PC-9 (cell line): Measurements from ENCODE around the gene XRCC3. TPM values are rescaled to one million over a fixed set of nuclear protein-coding genes. Genes with fewer than 3 reads are reported as not detected.

Experiments used
- BruUV-seq: library from RNA; stranded (reverse); fragments of 400-500 nt; replicated peaks from 2 replicates; lab custom pipeline; 2021; lab: Mats Ljungman, UMichigan
- CTCF ChIA-PET: fragments of 300-600 bp; sonication (Branson Sonifier 250); formaldehyde crosslinking; loops from one replicate; lab custom pipeline; 2022; ENCODE audit warnings: antibody characterized with exemption; lab: Charles Lee
- POLR2A ChIA-PET: fragments of 300-600 bp; sonication (Branson Sonifier 250); formaldehyde crosslinking; loops from one replicate; lab custom pipeline; 2022; ENCODE audit warnings: antibody characterized with exemption; ENCODE audit not compliant: unreplicated experiment; lab: Charles Lee
- DNase-seq, 2 experiments: peaks; one replicate each; pipeline versions ENCODE4 v3.0.0 to v3.0.0-alpha.2; 2015 to 2022; ENCODE audit warnings: mixed read lengths in 1 of 2
- H2AFZ ChIP-seq: fragments of 200-600 bp; sonication (generic); 2 replicates; pipeline ENCODE4 v1.8.1; 2017; ENCODE audit warnings: antibody characterized with exemption
- H3F3A ChIP-seq: fragments of 200-600 bp; sonication (generic); 2 replicates; pipeline ENCODE4 v1.8.1; 2017; ENCODE audit warnings: antibody characterized with exemption, mild to moderate bottlenecking, low read depth; ENCODE audit not compliant: insufficient read depth
- H3K27ac ChIP-seq: fragments of 200-600 bp; sonication (generic); 2 replicates; pipeline ENCODE4 v1.6.1; 2016; ENCODE audit warnings: mixed run types
- H3K27me3 ChIP-seq: fragments of 200-600 bp; sonication (generic); 2 replicates; pipeline ENCODE4 v1.6.1; 2016; ENCODE audit warnings: low read depth, mixed run types; ENCODE audit not compliant: insufficient read depth
- H3K36me3 ChIP-seq: fragments of 200-600 bp; sonication (generic); 2 replicates; pipeline ENCODE4 v1.6.1; 2016; ENCODE audit warnings: low read depth, mixed run types
- H3K4me1 ChIP-seq: fragments of 200-600 bp; sonication (generic); replicated peaks from 2 replicates; pipeline ENCODE4 v1.6.1; 2016; ENCODE audit warnings: mixed run types; ENCODE audit not compliant: insufficient read depth
- H3K4me2 ChIP-seq: fragments of 200-600 bp; sonication (generic); 2 replicates; pipeline ENCODE4 v1.6.1; 2017; ENCODE audit warnings: mixed run types
- H3K4me3 ChIP-seq: fragments of 200-600 bp; sonication (generic); 2 replicates; pipeline ENCODE4 v1.6.1; 2016; ENCODE audit warnings: mixed run types
- H3K79me2 ChIP-seq: fragments of 200-600 bp; sonication (generic); 2 replicates; pipeline ENCODE4 v1.6.1; 2017; ENCODE audit warnings: low read depth, mixed run types
- H3K9me2 ChIP-seq: fragments of 200-600 bp; sonication (generic); 2 replicates; pipeline ENCODE4 v1.8.1; 2017; ENCODE audit warnings: mild to moderate bottlenecking; ENCODE audit not compliant: insufficient read depth
- H3K9me3 ChIP-seq: fragments of 200-600 bp; sonication (generic); 2 replicates; pipeline ENCODE4 v1.8.1; 2016; ENCODE audit warnings: low read depth; ENCODE audit not compliant: insufficient read depth
- H4K20me1 ChIP-seq: fragments of 200-600 bp; sonication (generic); 2 replicates; pipeline ENCODE4 v1.8.1; 2017; ENCODE audit not compliant: insufficient read depth
- CTCF ChIP-seq: fragments of 200-600 bp; sonication (generic); conservative IDR thresholded peaks from 2 replicates; pipeline ENCODE4 v1.6.1; 2017; ENCODE audit warnings: mixed run types, antibody characterized with exemption, mild to moderate bottlenecking, moderate library complexity
- EZH2 ChIP-seq: fragments of 200-600 bp; sonication (generic); IDR thresholded peaks from 2 replicates; pipeline ENCODE4 v1.8.0; 2017; ENCODE audit warnings: antibody characterized with exemption, low read depth
- intact Hi-C: fragments of 100-400 bp; cut with micrococcal nuclease; formaldehyde crosslinking; loops from one replicate; pipeline ENCODE4 v1.10.0; 2022; ENCODE audit not compliant: unreplicated experiment
- total RNA-seq: library from RNA; stranded (reverse); gene quantifications from 2 replicates; pipeline ENCODE4 v1.2.3, GENCODE V29; 2021

XRCC3 gene
- total RNA-seq, 1 experiment from 2014 or later = 65.1 TPM

DNA sequence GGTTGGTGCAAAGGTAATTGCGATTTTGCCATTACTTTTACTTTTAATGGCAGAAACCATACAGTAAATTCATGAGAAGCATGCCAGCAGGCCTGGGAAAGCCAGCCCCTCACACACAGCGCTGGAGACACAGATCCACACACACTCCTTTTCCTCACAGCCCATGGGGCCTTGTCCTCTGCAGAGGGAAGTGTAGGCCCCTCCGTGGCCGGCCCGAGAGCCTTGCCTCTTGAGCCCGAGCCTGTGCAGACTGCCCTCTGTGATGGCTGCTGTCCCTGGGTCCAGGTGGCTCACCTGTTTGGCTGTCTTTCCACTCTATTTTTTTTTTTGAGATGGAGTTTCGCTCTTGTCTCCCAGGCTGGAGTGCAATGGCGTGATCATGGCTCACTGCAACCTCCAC lies 39.3 kb downstream of the XRCC3 start:
- Histone ChIP-seq H3K27me3 (no peaks in the 10 kb centered on the region), H3K9me3 (no peaks in the 10 kb centered on the region), H3K79me2 (no peaks in the 10 kb centered on the region), H3K9me2 (no peaks in the 10 kb centered on the region), H3F3A (peaks cover 61% of the 10 kb centered on the region), H3K4me1 (no peaks in the 10 kb centered on the region), H3K4me2 (no peak overlapping the region), H3K27ac (no peak overlapping the region), H3K4me3 (no peak overlapping the region), H3K36me3 (peaks cover 81% of the 10 kb centered on the region), H4K20me1 (peaks cover 31% of the 10 kb centered on the region), H2AFZ (no peak overlapping the region)
- no TSS peak for BruUV-seq
- DNase-seq = no peak
- ChIA-PET POLR2A (interaction anchor here (0.6 kb wide), 1 partner anchor 155 kb away, joined by 3 read pairs; no protein-coding TSS in a partner anchor), CTCF (no interaction called here)
- intact Hi-C loops = no loop called here
- TF ChIP-seq CTCF (no peak), EZH2 (no peak)

- ChIA-PET CTCF (interaction anchor here (0.5 kb wide), 1 partner anchor 52 kb away, joined by 3 read pairs; no protein-coding TSS in a partner anchor), POLR2A (no interaction called here)
- Histone ChIP-seq H3K9me3 (no peaks in the 10 kb centered on the region), H3K4me1 (no peaks in the 10 kb centered on the region), H4K20me1 (peaks cover 33% of the 10 kb centered on the region), H3K79me2 (no peaks in the 10 kb centered on the region), H3K27ac (no peak overlapping the region), H2AFZ (no peak overlapping the region), H3K4me2 (no peak overlapping the region), H3K9me2 (no peaks in the 10 kb centered on the region), H3K27me3 (no peaks in the 10 kb centered on the region), H3K4me3 (no peak overlapping the region), H3K36me3 (peaks cover 78% of the 10 kb centered on the region), H3F3A (peaks cover 50% of the 10 kb centered on the region)
- BruUV-seq = no TSS peak
- intact Hi-C loops = no loop called here
- TF ChIP-seq CTCF = no peak
- TF ChIP-seq EZH2 = no peak
- no peak for DNase-seq
These were observed 43.3 kb downstream of the XRCC3 start for GRCh38 chr14:103671911-103672310.

DNA sequence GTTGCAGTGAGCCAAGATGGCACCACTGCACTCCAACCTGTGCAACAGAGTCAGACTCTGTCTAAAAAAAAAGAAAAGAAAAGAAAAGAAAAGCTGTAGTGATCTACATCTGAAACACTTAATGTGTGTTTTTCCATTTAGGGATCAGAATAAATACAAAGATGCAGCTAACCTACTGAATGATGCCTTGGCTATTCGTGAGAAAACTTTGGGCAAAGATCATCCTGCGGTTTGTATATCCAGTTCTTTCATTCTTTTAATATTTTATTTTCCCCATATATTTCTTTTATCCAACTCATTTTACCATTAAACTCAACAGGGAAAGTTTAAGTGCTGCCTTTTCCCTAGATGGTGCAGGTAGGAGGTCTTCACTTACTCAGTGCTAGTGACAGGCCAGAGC lies 45.9 kb downstream of the XRCC3 start:
- no peak for TF ChIP-seq CTCF
- no peak for TF ChIP-seq EZH2
- DNase-seq = no peak
- H3K4me1 ChIP-seq = no peaks in the 10 kb centered on the region
- H3K36me3 ChIP-seq = peaks cover 64% of the 10 kb centered on the region
- no peaks in the 10 kb centered on the region for H3K9me2 ChIP-seq
- ChIA-PET CTCF (interaction anchor here (0.6 to 0.9 kb wide), 2 partner anchors 11 to 15 kb away, joined by 4 to 7 read pairs; no protein-coding TSS in a partner anchor), POLR2A (no interaction called here)
- H4K20me1 ChIP-seq = peaks cover 54% of the 10 kb centered on the region
- BruUV-seq = no TSS peak
- H3K9me3 ChIP-seq = no peaks in the 10 kb centered on the region
- intact Hi-C loops = no loop called here
- H3F3A ChIP-seq = peaks cover 41% of the 10 kb centered on the region
- 0 out of 2 replicates have a peak, but pooled peaks cover 5% of the 10 kb centered on the region for H3K79me2 ChIP-seq
- no peak overlapping the region for H2AFZ ChIP-seq
- H3K27me3 ChIP-seq = no peaks in the 10 kb centered on the region
- no peak overlapping the region for H3K4me3 ChIP-seq
- H3K4me2 ChIP-seq = no peak overlapping the region
- no peak overlapping the region for H3K27ac ChIP-seq
